HG02884 (cell line): ENCODE measurements around the gene MYH16.
"Not testable (repeated sequence)": the region's sequence is repeated elsewhere in the genome, so short reads cannot be mapped to it uniquely, and the experiment has no call there.

Source experiments
- ATAC-seq: cut with Tn5 transposase; IDR thresholded peaks from one replicate; pipeline ENCODE4 v1.9.1; 2021; ENCODE audit warnings: mild to moderate bottlenecking, moderate library complexity; ENCODE audit not compliant: unreplicated experiment

MYH16 gene

GRCh38 chr7:99350641-99351040 lies 78.0 kb downstream of the MYH16 start:
- not testable (repeated sequence) for ATAC-seq

GRCh38 chr7:99352247-99352646 lies 79.6 kb downstream of the MYH16 start:
- ATAC-seq, result no peak

- ATAC-seq, result no peak
These were observed 82.5 kb downstream of the MYH16 start for GRCh38 chr7:99355098-99355497.

GRCh38 chr7:99357701-99358490 lies 85.3 kb downstream of the MYH16 start:
- ATAC-seq, result no peak

- ATAC-seq, result not testable (repeated sequence)
These were observed 85.9 kb downstream of the MYH16 start for GRCh38 chr7:99358521-99358920.

GRCh38 chr7:99359465-99360154 lies 87.0 kb downstream of the MYH16 start:
- ATAC-seq, result no peak
